H1 (cell line): ENCODE results near the gene MROH2B. TPM values are rescaled to one million over a fixed set of nuclear protein-coding genes. Genes with fewer than 3 reads are reported as not detected.

Experiments used
- CTCF ChIA-PET: fragments of 300-600 bp; sonication (Branson Sonifier 250); formaldehyde crosslinking; loops from one replicate; lab custom pipeline; 2021; ENCODE audit not compliant: partially characterized antibody; lab: Charles Lee
- POLR2A ChIA-PET: fragments of 300-600 bp; sonication (Branson Sonifier 250); formaldehyde crosslinking; loops from one replicate; lab custom pipeline; 2021; ENCODE audit warnings: inconsistent platforms; ENCODE audit not compliant: partially characterized antibody; lab: Charles Lee
- DNase-seq, 2 experiments: peaks; one replicate each; pipeline versions ENCODE4 v3.0.0 to v3.0.0-alpha.2; 2010 to 2022; ENCODE audit warnings: low spot score in 2 of 2, low read depth in 1 of 2, mixed read lengths in 1 of 2
- FAIRE-seq: peaks from 2 replicates; lab custom pipeline; 2011; peaks lifted over from hg19 to GRCh38; lab: Jason Lieb, UNC
- H2AFZ ChIP-seq: 2 replicates; pipeline ENCODE4 v1.8.1; 2012; ENCODE audit warnings: low read length, inconsistent platforms
- H2AK5ac ChIP-seq: 2 replicates; pipeline ENCODE4 v1.6.1; 2013; ENCODE audit warnings: low read depth, low read length
- H2BK120ac ChIP-seq: replicated peaks from 2 replicates; pipeline ENCODE3; 2013; ENCODE audit warnings: low read depth, low read length, inconsistent platforms
- H2BK12ac ChIP-seq: 2 replicates; pipeline ENCODE4 v1.6.1; 2013; ENCODE audit warnings: low read depth, low read length
- H2BK15ac ChIP-seq: 2 replicates; pipeline ENCODE4 v1.6.1; 2013; ENCODE audit warnings: low read length
- H2BK20ac ChIP-seq: 2 replicates; pipeline ENCODE4 v1.6.1; 2013; ENCODE audit warnings: low read length
- H2BK5ac ChIP-seq: 2 replicates; pipeline ENCODE4 v1.6.1; 2013; ENCODE audit warnings: low read depth, low read length
- H3K14ac ChIP-seq: 2 replicates; pipeline ENCODE4 v1.6.1; 2013; ENCODE audit warnings: inconsistent platforms; ENCODE audit not compliant: insufficient read length
- H3K18ac ChIP-seq: 2 replicates; pipeline ENCODE4 v1.6.1; 2013; ENCODE audit warnings: low read length; ENCODE audit errors: extremely low read depth
- H3K23ac ChIP-seq: 2 replicates; pipeline ENCODE4 v1.6.1; 2013; ENCODE audit warnings: inconsistent platforms; ENCODE audit not compliant: insufficient read length
- H3K23me2 ChIP-seq: 2 replicates; pipeline ENCODE4 v1.6.1; 2013; ENCODE audit warnings: low read depth, low read length
- H3K27ac ChIP-seq: 2 replicates; pipeline ENCODE4 v1.6.1; 2011; ENCODE audit warnings: low read depth, low read length, inconsistent platforms
- H3K27me3 ChIP-seq, 4 experiments: replicated peaks in 1 of 4; 1 replicate in 1 of 4; 2 replicates in 3 of 4; pipeline versions ENCODE4 v1.6.1 to v1.8.1; 2011 to 2013; ENCODE audit warnings: low read length in 3 of 4, mild to moderate bottlenecking in 3 of 4, inconsistent platforms in 2 of 4, mixed read lengths in 2 of 4, moderate library complexity in 1 of 4; ENCODE audit not compliant: control insufficient read depth in 3 of 4, insufficient read depth in 3 of 4; ENCODE audit errors: extremely low read depth in 1 of 4
- H3K36me3 ChIP-seq, 4 experiments: 2 replicates each; pipeline versions ENCODE4 v1.6.1 to v1.8.1; 2011 to 2013; ENCODE audit warnings: mild to moderate bottlenecking in 4 of 4, low read length in 3 of 4, moderate library complexity in 2 of 4, control low read depth in 1 of 4, inconsistent platforms in 1 of 4; ENCODE audit not compliant: insufficient read depth in 4 of 4, control insufficient read depth in 2 of 4
- H3K4ac ChIP-seq: replicated peaks from 2 replicates; pipeline ENCODE3; 2013; ENCODE audit warnings: low read length, low read depth, mixed read lengths, inconsistent platforms; ENCODE audit not compliant: insufficient read length
- H3K4me1 ChIP-seq, 4 experiments: replicated peaks in 1 of 4; 1 replicate in 1 of 4; 2 replicates in 3 of 4; pipeline versions ENCODE4 v1.6.1 to v1.8.1; 2011 to 2013; ENCODE audit warnings: low read length in 3 of 4, inconsistent platforms in 2 of 4, mixed read lengths in 1 of 4; ENCODE audit not compliant: insufficient read depth in 4 of 4, control insufficient read depth in 3 of 4
- H3K4me2 ChIP-seq, 2 experiments: 2 replicates each; pipeline versions ENCODE4 v1.6.1 to v1.8.1; 2011 to 2013; ENCODE audit warnings: low read depth in 2 of 2, low read length in 2 of 2, control low read depth in 1 of 2, inconsistent platforms in 1 of 2, mild to moderate bottlenecking in 1 of 2; ENCODE audit not compliant: insufficient read depth in 1 of 2
- H3K4me3 ChIP-seq, 4 experiments: fragments of 200-600, 300-600 bp in 1 of 4; sonication (generic), shearing (Covaris generic), sonication (Bioruptor Twin) in 1 of 4; 2 replicates each; pipeline versions ENCODE4 v1.5.1 to v1.8.1; 2011 to 2016; ENCODE audit warnings: low read length in 4 of 4, low read depth in 3 of 4, control low read depth in 2 of 4, inconsistent platforms in 2 of 4, mild to moderate bottlenecking in 2 of 4, mixed read lengths in 1 of 4, moderate library complexity in 1 of 4; ENCODE audit not compliant: insufficient read depth in 2 of 4; ENCODE audit errors: extremely low read depth in 1 of 4
- H3K56ac ChIP-seq: replicated peaks from 2 replicates; pipeline ENCODE3; 2013; ENCODE audit warnings: low read depth, mild to moderate bottlenecking, mixed read lengths, low read length, inconsistent platforms; ENCODE audit not compliant: insufficient read length
- H3K79me1 ChIP-seq: 2 replicates; pipeline ENCODE4 v1.6.1; 2013; ENCODE audit warnings: low read depth, low read length, control low read depth
- H3K79me2 ChIP-seq, 2 experiments: 2 replicates each; pipeline versions ENCODE4 v1.6.1 to v1.8.1; 2012 to 2013; ENCODE audit warnings: low read length in 2 of 2, mild to moderate bottlenecking in 2 of 2, inconsistent platforms in 1 of 2; ENCODE audit not compliant: insufficient read depth in 2 of 2, control insufficient read depth in 1 of 2
- H3K9ac ChIP-seq, 4 experiments: replicated peaks in 1 of 4; 1 replicate in 1 of 4; 2 replicates in 3 of 4; pipeline versions ENCODE4 v1.6.1 to v1.8.1; 2011 to 2013; ENCODE audit warnings: low read depth in 3 of 4, low read length in 3 of 4, control low read depth in 2 of 4, mild to moderate bottlenecking in 2 of 4, moderate library complexity in 2 of 4, inconsistent platforms in 1 of 4; ENCODE audit errors: extremely low read depth in 1 of 4
- H3K9me3 ChIP-seq, 2 experiments: 2 replicates each; pipeline versions ENCODE4 v1.6.1 to v1.8.1; 2012 to 2013; ENCODE audit warnings: mild to moderate bottlenecking in 2 of 2, moderate library complexity in 2 of 2, control low read depth in 1 of 2, inconsistent platforms in 1 of 2, low read depth in 1 of 2, low read length in 1 of 2, mixed read lengths in 1 of 2; ENCODE audit not compliant: insufficient read depth in 2 of 2
- H4K20me1 ChIP-seq, 2 experiments: replicated peaks in 1 of 2; 2 replicates each; pipeline versions ENCODE3 to v1.8.1; 2011 to 2013; ENCODE audit warnings: inconsistent platforms in 2 of 2, low read length in 2 of 2, mild to moderate bottlenecking in 1 of 2; ENCODE audit not compliant: insufficient read depth in 2 of 2, control insufficient read depth in 1 of 2
- H4K5ac ChIP-seq: 2 replicates; pipeline ENCODE4 v1.6.1; 2013; ENCODE audit warnings: low read length, low read depth, mixed read lengths, inconsistent platforms; ENCODE audit not compliant: insufficient read length
- H4K8ac ChIP-seq: 2 replicates; pipeline ENCODE4 v1.8.0; 2013; ENCODE audit warnings: mild to moderate bottlenecking, moderate library complexity, low read length, inconsistent platforms; ENCODE audit not compliant: insufficient read depth; ENCODE audit errors: extremely low read depth
- H4K91ac ChIP-seq: replicated peaks from 2 replicates; pipeline ENCODE3; 2013; ENCODE audit warnings: low read length, mixed read lengths, inconsistent platforms; ENCODE audit not compliant: insufficient read length
- HDAC2 ChIP-seq, 2 experiments: fragments of 300-600 bp in 1 of 2; sonication (generic) in 1 of 2; IDR thresholded peaks; 2 replicates each; pipeline ENCODE4 v1.6.1; 2011 to 2012; ENCODE audit warnings: low read depth in 2 of 2, low read length in 2 of 2, mild to moderate bottlenecking in 2 of 2, moderate library complexity in 2 of 2, borderline replicate concordance in 1 of 2, inconsistent platforms in 1 of 2
- MAFK ChIP-seq: IDR thresholded peaks from 2 replicates; pipeline ENCODE4 v1.6.1; 2012; ENCODE audit warnings: low read depth, mild to moderate bottlenecking, improper control_type of control experiment, low read length
- POU5F1 ChIP-seq: IDR thresholded peaks from 2 replicates; pipeline ENCODE4 v1.6.1; 2011; ENCODE audit warnings: low read depth, mild to moderate bottlenecking, low read length, moderate library complexity
- TBP ChIP-seq: IDR thresholded peaks from 2 replicates; pipeline ENCODE4 v1.6.1; 2011; ENCODE audit warnings: low read depth, low read length, improper control_type of control experiment
- TCF12 ChIP-seq: IDR thresholded peaks from 2 replicates; pipeline ENCODE4 v1.6.1; 2011; ENCODE audit warnings: low read depth, mild to moderate bottlenecking, low read length
- WGBS, 2 experiments: shearing (Covaris generic) in 1 of 2; methylation state at CpG; one replicate each; pipeline versions ENCODE4 v1.1.6 to v1.1.7; 2013 to 2015; ENCODE audit warnings: low lambda C conversion rate in 2 of 2, mixed read lengths in 2 of 2, inconsistent platforms in 1 of 2, low coverage in 1 of 2, missing lambda C conversion rate in 1 of 2; ENCODE audit not compliant: insufficient replicate concordance in 2 of 2, insufficient coverage in 1 of 2, insufficient read length in 1 of 2; ENCODE audit errors: extremely low coverage in 1 of 2, missing lambda C conversion rate in 1 of 2; 5-methylcytosine and 5-hydroxymethylcytosine counted together
- polyA plus RNA-seq, 7 experiments: library from polyadenylated mRNA; depleted of rRNA in 3 of 7; stranded (reverse) in 5 of 7; unstranded in 2 of 7; fragments of >200 nt in 5 of 7; fragments of 200-250 nt in 2 of 7; gene quantifications; 1 replicate in 5 of 7; 2 replicates in 1 of 7; 4 replicates in 1 of 7; pipeline versions ENCODE4 v1.2.1 to v1.2.3, GENCODE V29; 2011 to 2013; ENCODE audit warnings: missing spikeins in 2 of 7, mixed read lengths in 2 of 7
- total RNA-seq: library from RNA; stranded (reverse); fragmentation: NEBNext Ultra II Directional; extraction: Animal tissue kit (Norgen Biotek cat#: 25700); gene quantifications from 2 replicates; pipeline ENCODE4 v1.2.1, GENCODE V29; 2021

MROH2B gene
- total and polyA plus RNA-seq, 2 of the 8 experiments (the other 6 are each of a cell fraction or from before 2014, with no cell fraction given) = not detected

GRCh38 chr5:41115281-41115680, 44.1 kb upstream of the MROH2B start:
- Histone ChIP-seq H2BK12ac (no peak overlapping the region), H4K8ac (no peak overlapping the region), H2AK5ac (no peak overlapping the region), H3K4me3 (no peak overlapping the region), H3K36me3 (0 out of 8 replicates have a peak, but pooled peaks cover 0 to 2% (median 0%) of the 10 kb centered on the region in 4 experiments), H3K56ac (no peak overlapping the region), H3K23me2 (no peaks in the 10 kb centered on the region), H3K9ac (no peak overlapping the region), H2BK20ac (no peak overlapping the region), H3K23ac (no peak overlapping the region), H2AFZ (no peak overlapping the region), H4K5ac (no peak overlapping the region), H3K18ac (no peak overlapping the region), H3K9me3 (no peaks in the 10 kb centered on the region), H3K4ac (no peak overlapping the region), H2BK120ac (no peak overlapping the region), H4K20me1 (no peaks in the 10 kb centered on the region), H2BK5ac (no peak overlapping the region), H3K79me2 (no peaks in the 10 kb centered on the region), H2BK15ac (no peak overlapping the region), H3K27me3 (no peaks in the 10 kb centered on the region), H3K14ac (no peak overlapping the region), H4K91ac (no peak overlapping the region), H3K4me2 (no peak overlapping the region), H3K27ac (no peak overlapping the region), H3K4me1 (no peaks in the 10 kb centered on the region), H3K79me1 (no peaks in the 10 kb centered on the region)
- WGBS, 2 experiments = 87% methylated on average over 2 of the region's 2 CpGs; no CpG with 5 or more reads in 1 of the 2 experiments
- TF ChIP-seq TCF12 (no peak), TBP (no peak), HDAC2 (IDR thresholded peaks at IDR 0.05; ENCODE audit: borderline replicate concordance in 1 of 2, low read depth in 2 of 2, low read length in 2 of 2) (no peak), POU5F1 (no peak), MAFK (no peak)
- POLR2A ChIA-PET = no interaction called here
- FAIRE-seq (no peak), DNase-seq (no peak)
- CTCF ChIA-PET = interaction anchor here (1.4 kb wide), 1 partner anchor 210 kb away, joined by 5 read pairs; no protein-coding TSS in a partner anchor
